ENCODE measurements around the gene EYS.

DNA sequence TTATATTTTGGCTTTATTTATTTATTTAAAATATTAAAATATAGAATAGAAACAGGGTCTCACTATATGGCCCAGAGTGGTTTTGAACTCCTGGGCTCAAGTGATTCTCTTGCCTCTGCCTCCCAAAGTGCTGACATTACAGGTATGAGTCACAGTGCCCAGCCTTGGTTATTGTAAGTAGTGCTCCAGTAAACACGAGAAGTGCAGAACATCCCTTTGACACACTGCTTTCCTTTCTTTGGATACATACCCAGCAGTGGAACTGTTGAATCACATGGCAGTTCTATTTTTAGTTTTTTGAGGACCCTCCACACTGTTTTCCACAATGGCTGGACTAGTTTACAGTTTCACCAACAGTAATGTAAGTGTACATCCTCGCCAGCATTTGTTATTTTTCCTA lies 1867.5 kb downstream of the EYS start:
- TF ChIP-seq POLR2A (IDR thresholded peaks at IDR 0.05), result no peak
- no peak for TF ChIP-seq POLR2AphosphoS5 (IDR thresholded peaks at IDR 0.05)
- TF ChIP-seq, protein P1, sequence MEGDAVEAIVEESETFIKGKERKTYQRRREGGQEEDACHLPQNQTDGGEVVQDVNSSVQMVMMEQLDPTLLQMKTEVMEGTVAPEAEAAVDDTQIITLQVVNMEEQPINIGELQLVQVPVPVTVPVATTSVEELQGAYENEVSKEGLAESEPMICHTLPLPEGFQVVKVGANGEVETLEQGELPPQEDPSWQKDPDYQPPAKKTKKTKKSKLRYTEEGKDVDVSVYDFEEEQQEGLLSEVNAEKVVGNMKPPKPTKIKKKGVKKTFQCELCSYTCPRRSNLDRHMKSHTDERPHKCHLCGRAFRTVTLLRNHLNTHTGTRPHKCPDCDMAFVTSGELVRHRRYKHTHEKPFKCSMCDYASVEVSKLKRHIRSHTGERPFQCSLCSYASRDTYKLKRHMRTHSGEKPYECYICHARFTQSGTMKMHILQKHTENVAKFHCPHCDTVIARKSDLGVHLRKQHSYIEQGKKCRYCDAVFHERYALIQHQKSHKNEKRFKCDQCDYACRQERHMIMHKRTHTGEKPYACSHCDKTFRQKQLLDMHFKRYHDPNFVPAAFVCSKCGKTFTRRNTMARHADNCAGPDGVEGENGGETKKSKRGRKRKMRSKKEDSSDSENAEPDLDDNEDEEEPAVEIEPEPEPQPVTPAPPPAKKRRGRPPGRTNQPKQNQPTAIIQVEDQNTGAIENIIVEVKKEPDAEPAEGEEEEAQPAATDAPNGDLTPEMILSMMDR (IDR thresholded peaks at IDR 0.05), result no peak
- TF ChIP-seq EP300 (IDR thresholded peaks at IDR 0.05), result no peak

Data from stomach (tissue), 4 donors.